GM18907 (cell line): Measurements from ENCODE around the gene TUSC2.

Experiments
- ATAC-seq: cut with Tn5 transposase; IDR thresholded peaks from one replicate; pipeline ENCODE4 v1.9.1; 2021; ENCODE audit warnings: mild to moderate bottlenecking, moderate library complexity; ENCODE audit not compliant: unreplicated experiment

TUSC2 gene

DNA sequence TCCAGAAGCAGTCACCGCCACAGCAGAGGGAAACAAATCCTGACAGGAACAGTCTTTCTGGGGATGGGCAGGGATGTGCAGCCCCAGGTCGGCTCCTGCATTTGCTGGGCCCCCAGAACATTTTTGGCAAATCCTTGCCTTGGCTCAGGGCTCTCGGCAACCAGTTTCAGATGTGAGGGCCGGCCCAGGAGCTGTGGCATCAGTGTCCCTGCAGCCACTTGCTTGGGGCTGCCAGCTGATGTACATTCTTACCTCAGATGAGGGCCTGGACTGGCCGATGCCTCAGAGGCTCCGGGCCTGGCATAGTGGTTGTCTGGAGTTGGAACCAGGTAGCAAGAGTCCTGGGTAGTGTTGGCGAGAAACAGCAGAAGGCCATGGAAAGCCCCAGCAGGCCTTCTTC, 26.8 kb upstream of the TUSC2 start:
- no peak for ATAC-seq

DNA sequence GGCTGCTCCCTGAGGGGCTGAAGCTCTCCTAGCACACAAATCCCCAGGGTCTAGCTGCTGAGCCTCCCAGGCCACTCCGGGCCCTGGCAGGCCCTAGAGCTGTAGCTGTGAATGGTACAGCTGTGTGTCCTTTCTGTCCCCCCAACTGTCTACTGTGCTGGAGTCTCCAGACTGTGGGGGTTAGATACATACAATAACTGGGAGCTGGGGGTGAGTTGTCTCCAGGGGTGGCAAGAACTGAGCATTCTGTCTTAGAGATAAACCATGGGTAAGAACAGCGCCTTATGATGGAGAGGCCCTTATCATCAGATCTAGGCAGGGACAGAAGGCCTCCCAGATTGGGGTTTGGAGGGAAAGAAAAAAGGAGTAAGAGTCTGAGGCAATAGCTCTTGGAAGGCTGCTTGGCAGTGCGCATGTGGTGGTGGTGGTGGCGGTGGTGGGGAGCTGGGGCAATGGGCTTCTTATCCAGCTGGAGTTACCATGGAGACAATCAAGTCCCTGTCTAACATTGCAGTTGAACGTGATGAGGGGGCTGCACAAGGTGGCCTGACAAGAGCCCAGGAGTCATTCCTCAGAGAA, 26.3 kb upstream of the TUSC2 start:
- no peak for ATAC-seq

DNA sequence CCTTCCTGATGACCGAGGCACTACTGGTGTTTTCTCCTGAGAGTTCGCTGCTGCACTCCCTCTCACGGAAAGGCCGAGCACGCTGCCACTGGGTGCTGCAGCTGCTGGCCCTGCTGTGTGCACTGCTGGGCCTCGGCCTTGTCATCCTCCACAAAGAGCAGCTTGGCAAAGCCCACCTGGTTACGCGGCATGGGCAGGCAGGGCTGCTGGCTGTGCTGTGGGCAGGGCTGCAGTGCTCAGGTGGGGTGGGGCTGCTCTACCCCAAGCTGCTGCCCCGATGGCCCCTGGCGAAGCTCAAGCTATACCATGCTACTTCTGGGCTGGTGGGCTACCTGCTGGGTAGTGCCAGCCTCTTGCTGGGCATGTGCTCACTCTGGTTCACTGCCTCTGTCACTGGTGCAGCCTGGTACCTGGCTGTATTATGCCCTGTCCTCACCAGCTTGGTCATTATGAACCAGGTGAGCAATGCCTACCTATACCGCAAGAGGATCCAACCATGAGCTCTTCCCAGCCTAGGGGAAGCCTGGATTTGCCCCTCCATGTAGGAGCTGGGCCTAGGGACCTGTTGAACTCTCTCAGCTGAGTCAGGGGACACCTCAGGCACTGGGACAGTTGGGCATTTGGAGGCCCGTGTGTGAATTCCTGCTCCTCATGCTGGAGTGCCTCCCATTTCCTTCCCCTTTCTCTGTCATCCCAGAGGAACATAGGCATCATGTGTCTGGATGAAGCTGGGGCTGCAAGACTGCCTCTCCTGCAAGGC, 25.4 kb upstream of the TUSC2 start:
- ATAC-seq: no peak

DNA sequence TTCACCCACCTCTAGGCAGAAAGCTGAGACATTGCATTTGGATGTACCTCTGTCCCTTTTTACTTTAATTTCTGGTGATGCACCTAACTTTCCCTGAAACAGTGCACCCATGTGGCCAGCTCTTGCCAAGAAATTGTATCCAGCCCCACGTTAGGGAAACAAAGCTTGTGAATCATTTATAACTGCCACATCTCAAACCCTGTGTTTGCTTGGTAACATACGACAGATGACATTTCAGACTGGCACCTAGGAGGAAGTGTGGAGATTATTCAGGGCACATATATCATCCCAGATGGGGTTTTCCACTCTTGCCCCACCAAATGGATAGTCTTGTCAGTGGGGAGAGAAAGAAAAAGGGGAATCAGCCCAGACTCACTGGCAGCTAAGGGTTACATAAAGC, 24.8 kb upstream of the TUSC2 start:
- ATAC-seq: no peak

DNA sequence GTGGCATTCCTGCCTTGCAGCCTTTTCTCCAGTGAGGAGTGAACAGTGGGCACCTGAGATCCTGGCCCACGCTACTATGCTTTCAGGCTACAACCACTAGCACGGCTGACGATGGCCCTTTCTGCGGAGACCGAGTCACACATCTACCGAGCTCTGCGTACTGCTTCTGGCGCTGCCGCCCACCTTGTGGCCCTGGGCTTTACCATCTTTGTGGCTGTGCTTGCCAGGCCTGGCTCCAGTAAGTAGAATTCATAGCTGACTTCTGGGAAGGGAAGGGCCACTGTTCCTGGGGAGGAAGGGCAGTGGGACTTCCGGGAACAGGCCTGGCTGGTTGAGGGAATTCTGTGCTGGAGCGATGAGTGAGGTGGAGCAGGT, 23.3 kb upstream of the TUSC2 start:
- no peak for ATAC-seq

DNA sequence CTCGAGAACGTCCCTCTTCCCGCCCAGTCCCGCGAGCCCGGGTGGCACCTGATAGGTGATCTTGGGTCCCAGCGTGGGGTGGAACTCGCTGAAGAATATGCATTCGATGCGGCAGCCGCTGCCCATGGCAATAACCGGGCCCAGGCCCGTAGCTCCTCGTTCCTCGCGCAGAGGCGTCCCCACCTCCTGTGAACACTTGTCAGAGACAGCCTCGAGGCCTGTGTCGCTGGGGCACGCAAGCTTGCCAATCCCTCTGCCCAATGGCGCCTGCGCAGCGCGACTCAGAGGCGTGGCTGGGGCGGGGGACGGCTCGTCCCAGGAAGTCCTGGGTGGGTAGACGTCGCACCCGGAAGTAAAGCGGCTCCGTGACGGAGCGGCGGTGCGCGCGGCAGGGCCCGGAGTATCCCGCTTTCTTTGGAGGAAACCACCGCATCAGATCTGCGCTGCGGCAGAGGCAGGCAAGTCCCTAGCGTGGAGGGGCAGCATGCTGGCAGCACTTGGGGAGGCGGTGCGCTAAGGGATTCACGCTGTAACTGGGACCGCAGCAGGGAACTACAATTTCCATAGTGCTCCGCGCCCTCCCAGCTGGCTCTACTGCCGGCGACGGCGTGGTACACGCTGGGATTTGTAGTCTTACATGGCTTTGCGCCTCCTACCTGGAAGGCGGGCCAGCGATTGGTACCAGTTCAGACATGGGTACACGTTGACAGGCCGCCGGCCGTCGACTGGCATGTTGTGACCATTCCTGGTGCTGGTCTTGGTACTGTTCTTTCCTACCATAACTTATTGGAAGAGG, 22.7 kb upstream of the TUSC2 start, which contains the start of the genes CYB561D2 and NPRL2:
Gene CYB561D2, plus strand, starts transcription at position 336 of the 796 bp plus-strand sequence. CDS start 572 bp downstream, outside the sequence.
Gene NPRL2, minus strand, starts transcription at position 249 of the 796 bp plus-strand sequence. Its CDS starts 123 bp downstream, at position 126.
- peak; percentile 77 for ATAC-seq

DNA sequence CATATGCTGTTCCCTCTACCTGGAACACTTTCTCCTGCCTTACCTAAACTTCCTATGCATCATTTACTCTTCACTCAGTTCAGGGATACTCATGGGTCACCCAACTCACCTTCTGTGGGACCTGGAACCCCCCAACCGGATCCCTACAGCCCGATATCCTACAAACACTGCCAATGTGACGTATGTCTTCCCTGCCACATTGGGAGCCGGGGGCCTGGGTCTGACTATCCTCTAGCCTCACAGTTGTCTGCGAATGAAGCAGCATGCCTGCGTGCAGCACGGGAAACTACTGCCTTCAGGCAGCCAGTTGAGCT, 22.1 kb upstream of the TUSC2 start:
- no peak for ATAC-seq

DNA sequence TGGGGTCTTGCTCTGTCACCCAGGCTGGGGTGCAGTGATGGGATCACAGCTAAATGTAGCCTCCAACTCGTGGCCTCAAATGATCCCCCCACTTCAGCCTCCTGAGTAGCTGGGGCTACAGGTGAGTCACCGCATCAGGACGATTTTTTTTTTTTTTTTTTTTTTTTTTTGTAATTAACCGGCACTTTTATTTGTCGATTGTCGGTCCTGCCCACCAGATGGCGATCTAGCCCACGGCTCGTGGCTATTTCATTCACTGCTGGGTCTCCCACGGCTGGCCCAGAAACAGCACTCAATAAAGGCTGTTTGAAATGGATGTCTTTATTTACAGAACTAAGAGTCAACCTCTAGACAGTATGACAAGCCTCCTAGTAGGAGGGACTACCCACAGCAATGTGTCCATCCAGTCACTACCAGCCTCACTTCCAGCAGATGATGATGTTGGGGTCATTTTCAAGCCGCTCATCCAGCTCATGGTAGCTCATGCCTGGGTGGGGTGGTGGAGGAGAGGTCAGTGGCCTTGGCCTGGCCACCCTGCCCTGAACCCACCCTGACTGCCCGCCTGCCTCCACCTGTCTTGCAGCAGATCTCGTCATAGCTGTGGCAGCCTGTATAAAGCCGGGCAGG, 19.3 kb upstream of the TUSC2 start:
- ATAC-seq: no peak

DNA sequence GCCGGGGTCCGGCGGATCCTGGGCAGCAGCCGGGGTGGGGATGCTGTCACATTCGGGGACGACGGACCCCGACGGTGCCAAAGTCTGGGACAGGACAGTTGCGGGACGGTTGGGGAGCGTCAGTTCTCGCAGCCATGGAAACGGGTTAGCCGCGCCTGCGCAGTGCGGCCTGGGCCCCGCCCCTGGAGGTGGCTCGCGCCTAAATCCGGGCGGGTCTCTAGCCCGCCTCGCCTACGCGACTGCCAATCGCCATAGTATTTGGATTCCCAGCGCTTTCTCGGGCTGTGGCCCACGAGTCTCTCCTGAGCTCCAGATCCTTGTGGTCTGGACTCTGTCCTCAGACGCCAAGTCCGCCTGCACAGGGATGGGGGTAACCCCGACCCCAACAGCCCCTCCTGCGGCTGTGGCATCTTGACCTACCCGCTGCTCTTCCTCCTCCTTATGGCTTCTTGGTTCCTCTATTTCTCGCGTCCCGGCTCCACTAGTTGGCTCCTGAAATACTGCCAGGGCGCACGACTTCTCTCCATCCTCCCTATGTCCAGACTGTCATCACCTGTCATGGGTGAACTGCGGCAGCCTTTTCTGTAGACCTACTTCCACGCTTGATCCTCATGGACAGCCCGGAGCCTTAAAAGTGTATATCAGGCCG, 17.7 kb upstream of the TUSC2 start, which contains the start of gene ZMYND10:
Gene ZMYND10, minus strand, starts transcription at position 147 of the 649 bp plus-strand sequence. CDS start 153 bp downstream, outside the sequence.
- ATAC-seq: no peak

DNA sequence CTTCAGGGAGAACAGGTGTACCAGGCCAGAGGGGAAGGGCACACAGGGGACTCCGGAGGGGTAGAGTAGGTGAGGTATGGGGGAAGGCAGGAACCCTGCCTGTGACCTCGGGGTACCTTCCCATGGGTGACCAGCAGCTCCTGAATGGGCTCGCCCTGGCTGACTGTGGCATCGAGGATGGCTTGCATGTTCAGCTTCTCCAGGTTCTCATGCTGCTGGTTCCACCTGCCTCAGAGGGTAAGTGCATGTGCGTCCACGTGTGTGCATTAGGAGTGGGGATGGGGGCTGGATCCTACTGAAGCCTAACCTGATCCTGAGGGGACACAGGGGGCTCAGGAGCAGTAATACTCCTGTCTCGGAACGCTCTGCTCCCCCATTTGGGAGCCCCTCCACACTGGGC, 17.0 kb upstream of the TUSC2 start:
- no peak for ATAC-seq

DNA sequence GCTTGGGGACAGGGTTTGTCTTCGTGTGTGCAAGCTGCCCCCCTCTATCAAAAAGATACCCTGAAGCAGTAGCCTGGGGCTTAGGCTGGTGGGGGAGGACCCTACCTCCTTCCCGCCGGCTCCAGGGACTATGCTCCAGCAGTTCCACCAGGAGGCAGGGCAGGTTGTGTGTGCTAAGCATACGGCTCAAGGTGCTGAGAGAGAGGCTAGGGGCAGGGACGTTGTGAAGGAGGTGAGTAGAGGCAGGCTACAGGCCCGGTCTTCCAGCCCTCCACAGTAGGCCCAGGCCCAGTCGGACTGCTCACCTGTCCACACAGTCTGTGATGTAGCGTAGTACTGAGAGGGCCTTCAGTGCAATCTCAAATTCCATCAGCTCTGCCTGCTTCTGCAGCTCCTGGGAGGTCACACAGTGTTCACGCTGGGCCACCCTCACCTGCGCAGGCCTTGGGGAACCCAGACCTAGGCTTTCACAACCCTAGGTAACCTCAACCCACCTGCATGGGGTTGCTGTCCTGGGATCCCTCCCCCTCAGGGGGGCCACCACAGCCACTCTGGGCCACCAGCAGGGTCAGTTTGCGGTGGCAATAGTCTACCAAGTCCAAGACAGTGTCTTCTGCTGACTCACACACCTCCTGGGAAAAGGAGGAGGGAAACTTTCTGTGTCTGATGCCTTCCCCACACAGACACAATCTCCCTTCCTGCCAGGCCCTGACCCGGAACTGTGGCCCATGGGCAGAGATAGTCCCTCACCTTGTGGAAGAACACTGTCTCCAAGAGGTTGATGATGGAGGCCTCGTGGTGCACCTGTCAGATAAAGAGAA, 15.0 kb upstream of the TUSC2 start:
- no peak for ATAC-seq

DNA sequence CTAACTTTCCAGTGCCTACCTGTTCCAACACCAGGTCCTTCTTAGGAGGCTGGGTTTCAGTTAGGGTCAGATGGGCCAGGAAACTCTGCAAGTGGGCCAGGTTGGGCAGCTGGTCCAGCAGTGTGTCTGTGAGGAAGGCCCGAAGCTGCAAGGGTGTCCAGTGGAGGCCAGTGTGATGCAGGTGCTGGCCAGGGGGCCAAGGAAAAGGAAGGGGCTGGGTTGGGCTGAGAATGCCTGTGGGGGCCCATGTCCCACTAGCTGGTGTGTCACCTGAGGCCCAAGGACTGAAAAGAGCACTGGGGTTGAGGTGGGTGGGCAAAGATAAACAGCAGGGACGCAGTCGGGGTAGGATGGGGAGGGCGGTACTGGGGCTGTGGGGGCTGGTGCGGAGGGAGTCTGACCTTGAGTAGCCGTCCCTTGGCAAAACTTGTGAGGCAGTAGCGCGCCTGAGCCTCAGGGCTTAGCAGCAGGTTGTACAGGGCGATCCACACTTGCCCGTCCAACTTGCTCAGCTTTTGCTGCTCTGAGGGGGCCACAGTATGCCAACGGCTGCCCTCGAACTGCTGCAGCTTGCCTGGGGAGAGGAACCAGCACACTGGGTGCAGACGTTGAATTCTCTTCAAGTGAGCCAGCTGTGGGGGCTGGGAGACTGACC, 14.1 kb upstream of the TUSC2 start:
- ATAC-seq: no peak

DNA sequence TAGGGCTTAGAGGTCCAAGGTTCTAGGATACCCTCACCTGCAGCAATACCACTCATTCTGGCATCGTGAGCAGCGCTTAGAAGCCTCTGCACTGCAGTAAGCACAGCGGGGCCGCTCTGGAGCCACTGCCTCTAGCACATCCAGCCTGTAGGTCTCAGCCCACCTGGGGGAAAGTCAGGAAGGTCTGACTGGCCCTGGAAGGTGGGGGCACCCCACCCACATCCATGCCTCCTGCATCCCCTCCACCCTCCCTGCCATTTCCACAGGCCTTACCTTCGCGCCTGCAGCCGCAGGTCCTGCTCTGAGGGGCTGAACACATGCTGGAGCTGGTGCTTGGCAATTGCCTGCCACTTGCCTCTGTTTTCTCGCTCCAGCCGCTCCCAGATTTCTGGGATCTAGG, 13.5 kb upstream of the TUSC2 start:
- no peak for ATAC-seq

DNA sequence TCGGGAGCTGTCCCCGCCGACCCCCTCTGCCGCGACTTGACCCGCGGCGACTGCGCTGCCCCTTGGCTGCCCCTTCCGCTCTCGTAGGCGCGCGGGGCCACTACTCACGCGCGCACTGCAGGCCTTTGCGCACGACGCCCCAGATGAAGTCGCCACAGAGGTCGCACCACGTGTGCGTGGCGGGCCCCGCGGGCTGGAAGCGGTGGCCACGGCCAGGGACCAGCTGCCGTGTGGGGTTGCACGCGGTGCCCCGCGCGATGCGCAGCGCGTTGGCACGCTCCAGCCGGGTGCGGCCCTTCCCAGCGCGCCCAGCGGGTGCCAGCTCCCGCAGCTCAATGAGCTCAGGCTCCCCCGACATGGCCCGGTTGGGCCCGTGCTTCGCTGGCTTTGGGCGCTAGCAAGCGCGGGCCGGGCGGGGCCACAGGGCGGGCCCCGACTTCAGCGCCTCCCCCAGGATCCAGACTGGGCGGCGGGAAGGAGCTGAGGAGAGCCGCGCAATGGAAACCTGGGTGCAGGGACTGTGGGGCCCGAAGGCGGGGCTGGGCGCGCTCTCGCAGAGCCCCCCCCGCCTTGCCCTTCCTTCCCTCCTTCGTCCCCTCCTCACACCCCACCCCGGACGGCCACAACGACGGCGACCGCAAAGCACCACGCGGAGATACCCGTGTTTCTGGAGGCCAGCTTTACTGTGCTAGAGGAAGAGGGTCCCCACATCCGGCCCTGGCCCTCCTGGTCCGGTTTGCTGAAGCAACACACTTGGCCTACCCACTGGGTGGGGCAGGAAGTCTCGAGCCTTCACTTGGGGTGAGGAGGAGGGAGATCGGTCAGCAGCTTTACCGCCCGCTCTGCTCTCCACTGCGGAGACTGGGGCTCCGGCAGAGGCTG, 12.7 kb upstream of the TUSC2 start, which contains the start of gene RASSF1:
Gene RASSF1, minus strand, starts transcription at position 389 of the 882 bp plus-strand sequence. Its CDS starts 31 bp downstream, at position 358.
- ATAC-seq: peak; percentile 18

DNA sequence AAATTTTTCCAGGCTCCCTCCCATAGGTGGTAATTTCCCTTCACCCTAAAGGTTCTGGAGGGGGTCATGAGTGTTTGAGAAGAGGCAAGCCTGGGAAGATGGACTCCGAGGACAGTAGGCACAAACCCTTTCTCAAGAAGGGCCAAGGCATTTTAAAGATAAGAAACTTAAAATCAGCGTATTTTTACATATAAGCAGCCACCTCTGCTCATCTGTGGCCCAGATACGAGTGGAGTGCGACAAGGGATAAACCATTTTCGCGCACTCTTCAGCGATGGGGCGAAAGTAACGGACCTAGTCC, 12.1 kb upstream of the TUSC2 start:
- ATAC-seq: no peak

DNA sequence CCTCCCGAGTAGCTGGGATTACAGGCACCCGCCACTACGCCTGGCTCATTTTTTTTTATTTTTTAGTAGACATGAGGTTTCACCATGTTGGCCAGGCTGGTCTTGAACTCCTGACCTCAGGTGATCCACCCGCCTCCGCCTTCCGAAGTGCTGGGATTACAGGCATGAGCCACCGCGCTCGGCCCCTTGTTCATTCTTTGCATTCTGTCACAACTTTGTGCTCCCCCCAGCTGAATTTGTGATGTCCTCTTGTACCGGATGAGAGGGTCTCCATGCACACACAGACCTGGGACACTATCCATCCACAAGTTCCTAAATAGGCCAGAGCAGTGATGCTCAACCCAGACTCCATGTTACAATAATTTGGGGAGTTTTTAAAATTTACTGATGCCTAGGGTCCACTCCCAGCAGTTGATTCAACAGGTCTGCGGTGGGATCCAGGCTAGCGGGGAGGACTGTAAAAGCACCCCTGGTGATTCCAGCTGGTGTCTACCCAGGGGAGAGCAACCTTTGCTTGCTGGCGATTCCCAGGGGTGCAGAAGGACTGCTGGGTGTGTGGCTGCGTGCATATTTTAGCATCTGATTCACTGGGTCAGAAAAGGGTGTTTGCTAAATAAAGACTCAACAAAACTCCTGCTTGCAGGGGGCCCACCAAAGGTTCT, 11.6 kb upstream of the TUSC2 start:
- no peak for ATAC-seq

DNA sequence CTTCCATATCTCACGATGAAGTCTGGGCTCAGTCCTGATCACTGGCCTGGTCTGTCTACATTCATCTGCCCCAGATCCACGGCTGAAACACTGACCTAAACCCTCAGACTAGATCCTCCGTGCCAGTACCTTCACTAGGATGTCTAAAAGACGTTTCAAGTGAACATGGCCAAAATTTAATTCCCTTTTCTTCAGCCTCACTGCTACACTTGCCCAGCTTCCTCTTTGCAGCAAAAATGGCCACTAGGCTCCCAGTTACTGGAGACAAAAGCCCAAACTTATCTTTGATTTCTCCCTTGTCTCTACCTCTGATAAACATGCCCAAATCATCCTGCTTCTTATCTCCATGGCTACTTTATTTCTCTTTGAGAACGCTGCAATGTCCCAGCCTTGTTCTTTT, 10.9 kb upstream of the TUSC2 start:
- no peak for ATAC-seq
